Endothelial cell of umbilical vein (primary cell): ENCODE data around the gene BDKRB2. TPM values are rescaled to one million over a fixed set of nuclear protein-coding genes. Genes with fewer than 3 reads are reported as not detected.

Experiments used
- BruUV-seq: library from RNA; stranded (reverse); fragments of 400-500 nt; replicated peaks from 2 replicates; lab custom pipeline; 2021; lab: Mats Ljungman, UMichigan
- CTCF ChIA-PET: fragments of 300-600, 350-600 bp; sonication (Branson Sonifier 250); formaldehyde crosslinking; loops from one replicate; lab custom pipeline; 2021; ENCODE audit warnings: antibody characterized with exemption, inconsistent platforms; lab: Charles Lee
- POLR2A ChIA-PET: fragments of 300-600, 350-600 bp; sonication (Branson Sonifier 250); formaldehyde crosslinking; loops from one replicate; lab custom pipeline; 2021; ENCODE audit warnings: antibody characterized with exemption, inconsistent platforms; lab: Charles Lee
- DNase-seq: peaks from one replicate; pipeline ENCODE4 v3.0.0-alpha.2; 2011; ENCODE audit warnings: low read depth, low spot score
- FAIRE-seq: peaks from 2 replicates; lab custom pipeline; 2011; peaks lifted over from hg19 to GRCh38; lab: Jason Lieb, UNC
- H2AFZ ChIP-seq: 2 replicates; pipeline ENCODE4 v1.6.0; 2012; ENCODE audit warnings: low read depth, low read length, control low read depth, inconsistent platforms
- H3K27ac ChIP-seq: 2 replicates; pipeline ENCODE4 v1.5.1; 2011; ENCODE audit warnings: low read depth, mild to moderate bottlenecking, control low read depth, low read length, moderate library complexity; ENCODE audit not compliant: insufficient read depth
- H3K27me3 ChIP-seq, 2 experiments: 2 replicates each; pipeline versions ENCODE4 v1.6.0 to v1.6.1; 2011; ENCODE audit warnings: low read length in 2 of 2, mixed read lengths in 1 of 2; ENCODE audit not compliant: control insufficient read depth in 2 of 2, insufficient read depth in 2 of 2
- H3K36me3 ChIP-seq, 2 experiments: 2 replicates in 1 of 2; 3 replicates in 1 of 2; pipeline ENCODE4 v1.5.1; 2011; ENCODE audit warnings: low read length in 2 of 2, mild to moderate bottlenecking in 1 of 2, moderate library complexity in 1 of 2; ENCODE audit not compliant: control insufficient read depth in 2 of 2, insufficient read depth in 2 of 2; ENCODE audit errors: extremely low read depth in 1 of 2
- H3K4me1 ChIP-seq: 3 replicates; pipeline ENCODE4 v1.5.1; 2011; ENCODE audit warnings: mild to moderate bottlenecking, low read length; ENCODE audit not compliant: control insufficient read depth, insufficient read depth; ENCODE audit errors: extremely low read depth
- H3K4me2 ChIP-seq: 2 replicates; pipeline ENCODE4 v1.6.1; 2011; ENCODE audit warnings: low read length, control low read depth, mixed read lengths; ENCODE audit not compliant: insufficient read depth
- H3K4me3 ChIP-seq, 3 experiments: fragments of 200-600 bp in 1 of 3; sonication (generic), shearing (Covaris generic) in 1 of 3; replicated peaks in 1 of 3; 2 replicates each; pipeline ENCODE4 v1.5.1; 2011 to 2016; ENCODE audit warnings: control low read depth in 3 of 3, low read length in 3 of 3, mild to moderate bottlenecking in 2 of 3, inconsistent platforms in 1 of 3, low read depth in 1 of 3, moderate library complexity in 1 of 3; ENCODE audit not compliant: insufficient read depth in 1 of 3
- H3K79me2 ChIP-seq: 2 replicates; pipeline ENCODE4 v1.6.0; 2012; ENCODE audit warnings: low read length, inconsistent platforms; ENCODE audit not compliant: control insufficient read depth, insufficient read depth
- H3K9ac ChIP-seq: replicated peaks from 2 replicates; pipeline ENCODE3; 2011; ENCODE audit warnings: low read length, control low read depth; ENCODE audit not compliant: insufficient read depth; ENCODE audit errors: extremely low read depth
- H3K9me1 ChIP-seq: replicated peaks from 3 replicates; pipeline ENCODE4 v1.6.0; 2011; ENCODE audit warnings: mild to moderate bottlenecking, low read length; ENCODE audit not compliant: control insufficient read depth, insufficient read depth; ENCODE audit errors: extremely low read depth
- H3K9me3 ChIP-seq: replicated peaks from 2 replicates; pipeline ENCODE4 v1.5.1; 2012; ENCODE audit warnings: low read length, inconsistent platforms; ENCODE audit not compliant: control insufficient read depth, insufficient read depth
- H4K20me1 ChIP-seq: replicated peaks from 2 replicates; pipeline ENCODE3; 2011; ENCODE audit warnings: mild to moderate bottlenecking, low read length; ENCODE audit not compliant: control insufficient read depth, insufficient read depth; ENCODE audit errors: extremely low read depth
- EZH2 ChIP-seq: IDR thresholded peaks from 2 replicates; pipeline ENCODE4 v1.6.1; 2012; ENCODE audit warnings: borderline replicate concordance, low read depth, mild to moderate bottlenecking, moderate library complexity, low read length, inconsistent platforms; ENCODE audit not compliant: severe bottlenecking
- FOS ChIP-seq: IDR thresholded peaks from 2 replicates; pipeline ENCODE4 v1.6.1; 2011; ENCODE audit warnings: mild to moderate bottlenecking, low read length, moderate library complexity, borderline replicate concordance; ENCODE audit not compliant: insufficient read depth
- GATA2 ChIP-seq: IDR thresholded peaks from 2 replicates; pipeline ENCODE4 v1.7.0; 2011; ENCODE audit warnings: low read depth, mild to moderate bottlenecking, moderate library complexity, mixed read lengths, low read length; ENCODE audit not compliant: insufficient read length, insufficient read depth
- MYC ChIP-seq: IDR thresholded peaks from one replicate; pipeline ENCODE4 v1.6.1; 2011; ENCODE audit warnings: mild to moderate bottlenecking, low read depth, low read length
- dilution Hi-C: fragments of 300-500 bp; cut with MboI; formaldehyde crosslinking; loops from one replicate; pipeline ENCODE4 v1.15.0; 2019; ENCODE audit warnings: low sequenced_read_pairs; ENCODE audit not compliant: extremely low pct_ligation_motif_present
- intact Hi-C: fragments of 100-400 bp; cut with micrococcal nuclease; formaldehyde crosslinking; loops from one replicate; pipeline ENCODE4 v1.10.0; 2022
- polyA plus RNA-seq, 4 experiments: library from polyadenylated mRNA; depleted of rRNA in 3 of 4; stranded (reverse) in 3 of 4; unstranded in 1 of 4; fragments of >200 nt; gene quantifications; 2 replicates each; pipeline versions ENCODE4 v1.2.1 to v1.2.3, GENCODE V29; 2011 to 2012; ENCODE audit warnings: missing spikeins in 1 of 4
- total RNA-seq: library from RNA; stranded (reverse); gene quantifications from 2 replicates; pipeline ENCODE4 v1.2.3, GENCODE V29; 2021

The BDKRB2 gene
- total and polyA plus RNA-seq, 2 donors (not counting 3 experiments of a cell fraction or from before 2014, with no cell fraction given), result 0.22 to 0.77 TPM

DNA sequence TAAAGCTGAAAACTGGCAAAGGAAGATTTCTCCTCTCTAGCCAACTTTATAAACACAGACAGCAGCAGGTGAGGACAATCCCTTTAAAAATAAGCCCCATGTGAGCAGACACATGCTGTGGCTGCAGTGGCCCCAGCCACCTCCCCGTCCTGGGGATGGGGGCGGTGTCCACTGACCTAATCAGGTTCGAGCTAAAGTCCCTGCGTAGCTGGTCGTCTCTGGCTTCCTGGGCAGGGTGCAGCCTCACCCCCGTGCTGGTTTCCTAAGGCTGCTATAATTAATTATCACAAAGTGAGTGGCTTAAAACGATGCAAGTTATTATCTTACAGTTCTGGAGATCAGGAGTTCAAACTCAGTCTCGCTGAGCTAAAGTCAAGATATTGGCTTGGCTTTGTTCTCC is 52.4 kb downstream of the BDKRB2 start:
- Histone ChIP-seq H3K27ac (no peak overlapping the region), H3K36me3 (no peaks in the 10 kb centered on the region), H4K20me1 (no peaks in the 10 kb centered on the region), H3K4me3 (no peak overlapping the region), H3K9me3 (no peaks in the 10 kb centered on the region), H3K4me2 (no peak overlapping the region), H3K4me1 (no peaks in the 10 kb centered on the region), H2AFZ (no peak overlapping the region), H3K27me3 (no peaks in the 10 kb centered on the region), H3K9me1 (no peaks in the 10 kb centered on the region), H3K9ac (no peak overlapping the region), H3K79me2 (no peaks in the 10 kb centered on the region)
- DNase-seq (no peak), FAIRE-seq (no peak)
- ChIA-PET CTCF (interaction anchor here (1.1 to 1.5 kb wide), 2 partner anchors 19 to 30 kb away, joined by 3 to 5 read pairs; no protein-coding TSS in a partner anchor), POLR2A (no interaction called here)
- no TSS peak for BruUV-seq
- dilution Hi-C loops (no loop called here), intact Hi-C loops (no loop called here)
- TF ChIP-seq EZH2, result no peak

DNA sequence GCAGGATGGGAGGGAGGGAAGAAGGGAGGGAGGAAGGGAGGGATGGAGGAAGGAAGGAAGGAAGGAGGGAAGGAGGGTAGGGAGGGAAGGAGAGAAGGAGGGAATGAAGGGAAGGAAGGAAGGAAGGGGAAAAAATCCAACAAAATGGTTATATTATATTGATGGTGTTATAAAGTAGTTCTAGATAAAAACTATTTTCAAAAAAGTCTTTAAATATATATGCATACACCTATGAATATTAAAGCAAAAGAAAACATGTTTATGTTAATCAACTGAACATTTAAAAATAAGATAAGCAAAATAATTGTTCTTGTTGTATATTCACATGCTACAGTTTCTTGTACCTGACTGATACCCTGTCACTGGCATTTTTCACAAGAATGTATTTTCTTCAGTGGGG is 53.3 kb downstream of the BDKRB2 start:
- CTCF ChIA-PET, result interaction anchor here (1.5 kb wide), 1 partner anchor 29 kb away, joined by 3 read pairs; no protein-coding TSS in a partner anchor
- H3K27me3 ChIP-seq, result no peaks in the 10 kb centered on the region
- no peaks in the 10 kb centered on the region for H3K9me3 ChIP-seq
- intact Hi-C loops, result no loop called here
- no peak overlapping the region for H2AFZ ChIP-seq
- H3K4me2 ChIP-seq, result no peak overlapping the region
- TF ChIP-seq FOS (no peak), GATA2 (no peak), MYC (no peak)
- dilution Hi-C loops, result no loop called here
- no peak for FAIRE-seq
- H3K79me2 ChIP-seq, result no peaks in the 10 kb centered on the region
- H3K36me3 ChIP-seq, result no peaks in the 10 kb centered on the region
- no peak overlapping the region for H3K9ac ChIP-seq
- H3K27ac ChIP-seq, result no peak overlapping the region
- POLR2A ChIA-PET, result no interaction called here
- no peak for DNase-seq
- no peaks in the 10 kb centered on the region for H4K20me1 ChIP-seq
- H3K9me1 ChIP-seq, result no peaks in the 10 kb centered on the region
- no TSS peak for BruUV-seq
- no peaks in the 10 kb centered on the region for H3K4me1 ChIP-seq
- H3K4me3 ChIP-seq, result no peak overlapping the region
